ENCODE measurements around the gene NCAPG.

Gene NCAPG

DNA sequence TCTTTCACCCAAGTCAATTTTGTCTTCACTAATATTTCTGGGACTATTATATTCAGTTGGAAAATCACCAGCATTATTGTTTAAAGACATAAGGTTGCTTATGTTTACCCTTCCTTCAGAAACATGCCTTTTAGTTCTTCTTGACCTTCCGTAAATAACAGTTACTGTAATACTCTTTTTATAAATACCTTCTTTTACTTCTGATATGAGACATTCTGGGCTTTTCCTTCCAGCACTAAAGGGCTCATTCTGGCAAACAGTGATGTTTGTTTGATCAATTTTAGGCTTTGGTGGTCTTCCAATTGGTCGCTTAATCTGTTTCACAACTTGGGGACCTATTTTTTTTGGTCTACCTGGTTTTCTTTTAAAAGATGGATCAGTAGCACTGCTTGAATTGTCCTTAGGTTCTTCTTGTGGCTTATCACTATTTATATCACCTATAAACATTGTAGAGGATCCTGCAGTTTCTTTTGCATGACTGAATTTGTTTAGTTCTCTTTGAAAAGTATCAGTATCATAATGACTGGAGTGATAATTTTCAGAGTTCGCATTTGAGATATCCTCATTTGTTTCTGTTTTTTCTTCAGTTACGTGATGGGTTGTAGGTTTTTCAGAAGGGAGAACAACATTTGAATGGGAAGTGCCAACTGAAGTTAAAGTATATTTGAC, 64.8 kb downstream of the NCAPG start:
- no peak for DNase-seq (ENCODE audit: low read depth in 1 of 2, low spot score in 1 of 2)

DNA sequence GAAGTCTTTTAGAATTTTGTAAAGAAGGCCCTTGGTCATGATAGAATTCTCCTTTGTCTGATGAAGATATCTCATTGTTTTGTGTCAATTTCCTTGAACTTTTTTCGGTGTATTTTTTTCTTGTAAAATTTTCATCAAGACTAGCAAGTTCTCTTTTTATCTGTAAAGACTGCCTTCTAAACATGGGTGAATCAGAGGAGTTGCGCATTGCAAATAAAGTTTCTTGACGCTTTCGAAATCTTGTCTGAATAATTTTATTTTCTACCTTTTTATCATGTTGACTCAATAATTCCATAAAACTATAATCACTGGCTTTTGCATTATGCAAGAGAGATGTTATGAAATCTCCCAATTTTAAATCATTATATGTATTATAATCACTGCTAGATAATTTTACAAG, 66.2 kb downstream of the NCAPG start:
- DNase-seq (ENCODE audit: low read depth in 1 of 2, low spot score in 1 of 2), result no peak

DNA sequence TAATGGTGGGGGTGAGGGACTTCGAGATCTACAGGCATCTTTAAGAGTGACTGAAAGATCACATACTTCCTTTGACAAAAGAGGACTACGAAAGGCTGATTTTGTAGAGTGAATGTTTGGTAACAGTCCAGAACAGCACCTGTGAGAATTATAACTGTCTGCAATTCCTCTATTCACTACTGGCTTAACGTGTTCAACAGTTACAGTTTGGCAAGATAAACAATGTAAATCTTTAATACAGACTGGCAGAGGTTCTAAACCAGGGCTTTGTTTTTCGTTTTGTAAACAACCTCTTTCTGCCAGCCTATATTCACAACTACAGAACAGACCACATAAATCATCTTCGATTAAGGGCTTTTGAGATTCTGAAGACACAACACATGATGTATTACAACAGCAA, 66.9 kb downstream of the NCAPG start:
- DNase-seq (ENCODE audit: low read depth in 1 of 2, low spot score in 1 of 2), result no peak

DNA sequence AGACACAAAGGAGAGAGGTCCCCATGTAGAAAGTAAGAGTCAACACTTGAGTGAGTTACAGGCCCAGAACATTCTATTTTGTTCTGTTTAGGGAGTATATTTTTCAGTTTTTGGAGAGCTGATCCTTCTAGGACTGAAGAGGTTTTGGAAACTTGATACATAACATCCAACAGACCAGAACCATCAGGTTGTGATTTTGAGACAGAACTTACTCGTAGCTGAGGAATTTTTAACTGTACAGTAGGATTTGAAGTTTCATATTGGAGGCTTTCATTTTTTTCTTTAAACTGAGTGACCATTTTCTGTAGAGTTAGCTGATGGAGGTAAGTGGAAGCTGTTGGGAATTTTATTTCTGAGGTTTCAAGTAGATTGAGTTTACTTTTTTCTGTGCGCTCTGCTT, 73.3 kb downstream of the NCAPG start:
- DNase-seq (ENCODE audit: low read depth in 1 of 2, low spot score in 1 of 2), result no peak

DNA sequence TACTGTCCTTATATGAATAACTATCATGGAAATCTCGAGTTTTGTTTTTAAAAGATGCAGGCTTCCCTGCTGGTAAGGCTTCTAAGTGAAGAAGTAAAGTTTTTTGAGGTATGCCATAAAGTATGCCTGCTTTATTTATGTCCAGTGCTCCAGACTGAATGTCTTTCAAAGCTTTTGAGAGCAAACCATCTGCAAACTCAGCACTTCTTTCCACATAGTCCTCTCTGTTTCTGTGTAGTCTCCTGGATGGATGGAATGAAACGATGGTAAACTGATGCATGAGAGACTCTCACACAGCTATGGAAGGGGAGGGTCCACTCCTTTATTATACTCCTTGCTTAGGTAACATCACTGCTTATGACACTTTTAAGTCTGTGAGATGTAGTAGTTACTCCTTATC, 73.7 kb downstream of the NCAPG start:
- DNase-seq (ENCODE audit: low read depth in 1 of 2, low spot score in 1 of 2), result no peak

DNA sequence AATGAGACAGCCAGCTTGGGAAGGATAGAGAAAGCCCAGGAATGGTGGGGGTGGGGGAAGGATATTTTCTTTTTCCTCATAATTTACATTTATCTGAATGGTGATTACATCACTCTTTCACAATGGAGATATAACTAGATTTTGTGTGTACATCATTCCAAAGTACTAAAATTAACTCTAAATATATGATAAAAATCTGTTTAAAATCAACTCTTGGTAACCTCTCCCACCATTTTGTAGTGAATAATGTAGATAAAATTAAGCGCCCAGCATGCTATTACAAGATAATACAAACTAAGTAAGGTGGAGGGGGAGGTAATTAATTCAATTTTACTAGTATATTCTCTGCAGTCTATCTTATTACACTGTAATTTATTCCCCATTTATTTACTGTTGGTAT, 78.9 kb downstream of the NCAPG start:
- no peak for DNase-seq (ENCODE audit: low read depth in 1 of 2, low spot score in 1 of 2)

DNA sequence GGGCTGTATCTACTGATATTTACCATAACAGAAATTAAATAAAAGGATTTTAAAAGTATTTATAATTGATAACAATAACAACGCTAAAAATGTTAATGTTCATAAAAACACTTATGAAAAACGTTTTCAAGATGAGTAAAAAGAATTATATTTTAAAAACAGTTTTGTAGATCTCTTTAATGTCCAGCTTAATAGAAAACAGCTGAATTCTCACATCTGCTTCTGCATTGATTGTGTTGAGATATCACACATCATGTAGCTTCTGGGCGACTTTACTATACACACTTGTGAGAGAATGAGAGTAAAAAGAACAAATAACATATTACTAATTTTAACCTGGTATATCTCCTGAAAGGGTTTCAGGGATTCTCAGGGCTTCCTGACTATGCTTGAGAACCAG, 83.6 kb downstream of the NCAPG start:
- DNase-seq (ENCODE audit: low read depth in 1 of 2, low spot score in 1 of 2), result no peak

Data from activated CD4-positive, alpha-beta T cell treated with anti-CD3 and anti-CD28 coated beads, Interleukin-2, amount 50 U/mL, for 24 hours (primary cell).